NCI-H2081 (cell line): ENCODE measurements around the gene SRGAP2C.
"Not testable (repeated sequence)": the region's sequence is repeated elsewhere in the genome, so short reads cannot be mapped to it uniquely, and the experiment has no call there.

Experiments
- DNase-seq, 2 experiments: peaks; one replicate each; lab custom pipeline; 2025; lab: John Stamatoyannopoulos, UW

Gene SRGAP2C

DNA sequence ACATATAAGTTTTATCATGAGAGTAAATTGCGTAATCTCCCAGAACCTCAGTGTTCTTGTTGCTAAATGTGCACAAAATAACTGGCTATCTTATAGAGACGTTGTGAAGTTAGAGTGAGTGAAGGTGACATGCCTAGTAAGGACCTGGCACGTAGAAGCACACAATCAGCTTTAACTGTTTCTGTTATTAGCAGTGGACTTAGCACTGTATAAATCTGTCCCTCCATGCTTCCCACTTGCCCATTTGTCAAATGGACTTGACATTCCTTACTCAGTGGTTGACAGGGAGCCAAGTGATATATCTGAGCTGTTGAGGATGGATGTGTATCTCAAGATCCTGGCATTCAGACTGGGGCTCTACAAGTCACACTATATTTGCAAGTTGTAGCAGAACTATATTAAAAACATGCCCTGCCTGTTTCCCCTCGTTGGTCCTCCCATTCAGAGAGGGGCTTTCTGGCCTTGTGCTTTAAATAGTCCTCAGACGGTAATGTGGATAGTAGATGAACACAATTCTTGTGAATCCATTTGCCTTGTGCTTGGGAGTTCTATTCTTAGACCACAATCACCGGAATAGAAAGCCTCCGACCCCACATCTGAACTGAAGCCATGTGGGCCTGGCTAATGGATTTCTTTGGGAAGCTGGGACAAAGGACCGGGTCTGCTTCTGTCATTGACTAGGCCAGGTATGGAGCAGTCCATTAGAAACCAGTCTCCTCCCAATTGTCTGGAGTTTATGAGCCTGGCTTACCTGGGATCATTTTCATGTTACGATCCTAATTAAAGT, 43.0 kb downstream of the SRGAP2C start:
- DNase-seq = not testable (repeated sequence)

DNA sequence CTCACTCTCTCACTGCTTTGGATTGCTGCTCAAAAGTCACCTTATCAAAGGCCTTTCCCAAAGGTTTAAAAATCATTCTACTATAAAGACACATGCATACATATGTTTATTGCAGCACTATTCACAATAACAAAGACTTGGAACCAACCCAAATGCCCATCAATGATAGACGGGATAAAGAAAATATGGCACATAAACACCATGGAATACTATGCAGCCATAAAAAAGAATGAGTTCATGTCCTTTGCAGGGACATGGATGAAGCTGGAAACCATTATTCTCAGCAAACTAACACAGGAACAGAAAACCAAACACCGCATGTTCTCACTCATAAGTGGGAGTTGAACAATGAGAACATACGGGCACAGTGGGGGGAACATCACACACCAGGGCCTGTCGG, 45.9 kb downstream of the SRGAP2C start:
- not testable (repeated sequence) for DNase-seq

DNA sequence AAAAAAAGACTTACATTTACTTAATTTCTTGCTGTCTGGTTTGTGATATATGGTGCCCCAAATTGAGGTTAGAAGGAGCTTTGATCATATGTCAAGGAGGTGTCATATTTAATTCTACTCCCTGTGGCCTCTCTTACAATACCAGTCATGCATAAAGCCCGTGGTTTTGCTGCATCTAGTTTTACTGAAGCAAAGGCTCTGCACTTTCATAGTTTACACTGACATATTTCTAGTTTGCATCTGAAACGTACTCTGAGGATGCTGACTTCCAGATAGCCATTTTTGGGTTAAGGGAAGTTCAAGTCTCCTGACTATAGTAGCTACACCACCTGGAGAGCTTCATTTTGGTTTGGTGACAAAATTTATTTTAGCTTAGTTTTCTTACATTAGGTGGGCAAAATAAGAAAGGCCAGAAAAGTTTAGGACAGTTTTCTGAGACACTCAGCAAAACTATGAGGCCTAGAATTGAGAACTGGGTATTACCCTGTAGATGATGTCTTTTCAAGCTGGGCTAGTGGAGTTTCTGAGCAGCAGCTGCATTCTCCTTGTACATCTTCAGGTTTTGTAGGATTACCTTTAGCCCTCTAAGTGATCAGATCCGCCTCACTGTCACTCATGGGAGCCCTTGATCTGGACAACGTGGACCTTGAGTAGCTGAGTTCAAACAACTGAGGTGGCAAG, 47.8 kb downstream of the SRGAP2C start:
- not testable (repeated sequence) for DNase-seq

DNA sequence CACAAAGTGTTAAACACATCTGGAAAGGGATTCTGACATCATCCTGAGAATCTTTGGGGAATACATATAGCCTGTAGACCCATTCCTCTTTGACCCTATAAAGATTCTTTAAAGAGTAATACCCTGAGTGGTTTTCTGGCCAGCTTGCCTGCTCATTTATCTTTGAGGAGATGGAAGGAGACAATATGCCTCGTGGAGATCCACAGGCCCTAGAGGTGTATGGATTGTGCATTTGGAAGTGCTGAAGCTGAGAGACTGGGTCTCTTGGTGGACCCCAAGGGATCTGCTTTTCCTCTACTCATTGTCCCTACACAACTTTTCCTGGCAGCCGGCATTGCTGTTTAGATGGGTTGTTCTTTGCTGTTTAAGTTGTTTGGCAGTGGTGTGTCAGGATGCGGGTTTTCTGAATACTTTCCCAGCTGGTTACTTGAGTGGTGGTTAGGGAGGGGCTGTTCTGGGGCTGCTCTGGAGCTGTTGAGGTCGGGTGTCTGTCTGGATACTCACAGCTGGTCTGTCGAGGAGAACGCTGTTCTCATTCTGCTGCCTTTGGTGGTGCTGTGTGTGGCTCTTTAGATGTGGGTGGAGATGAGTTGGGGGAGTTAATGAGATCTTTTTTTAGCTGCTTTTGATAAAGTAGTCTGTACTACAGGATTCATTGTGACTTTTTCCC, 49.5 kb downstream of the SRGAP2C start:
- DNase-seq = not testable (repeated sequence)

DNA sequence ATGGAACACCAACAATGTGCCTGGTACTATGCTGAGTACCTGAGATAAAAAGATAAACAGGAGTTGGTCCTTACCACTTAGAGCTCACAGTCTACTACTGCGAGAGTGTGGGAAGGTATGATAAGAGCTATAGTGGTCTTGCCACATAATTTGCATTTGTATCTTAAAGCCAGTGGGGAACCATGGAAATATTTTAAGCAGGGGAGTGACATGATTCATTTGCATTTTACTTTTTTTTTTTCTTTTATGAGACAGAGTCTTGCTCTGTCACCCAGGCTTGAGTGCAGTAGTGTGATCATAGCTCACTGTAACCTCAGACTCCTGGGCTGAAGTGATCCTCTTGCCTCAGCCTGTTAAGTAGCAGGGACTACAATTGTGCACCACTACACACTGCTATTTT, 53.6 kb downstream of the SRGAP2C start:
- DNase-seq = not testable (repeated sequence)

DNA sequence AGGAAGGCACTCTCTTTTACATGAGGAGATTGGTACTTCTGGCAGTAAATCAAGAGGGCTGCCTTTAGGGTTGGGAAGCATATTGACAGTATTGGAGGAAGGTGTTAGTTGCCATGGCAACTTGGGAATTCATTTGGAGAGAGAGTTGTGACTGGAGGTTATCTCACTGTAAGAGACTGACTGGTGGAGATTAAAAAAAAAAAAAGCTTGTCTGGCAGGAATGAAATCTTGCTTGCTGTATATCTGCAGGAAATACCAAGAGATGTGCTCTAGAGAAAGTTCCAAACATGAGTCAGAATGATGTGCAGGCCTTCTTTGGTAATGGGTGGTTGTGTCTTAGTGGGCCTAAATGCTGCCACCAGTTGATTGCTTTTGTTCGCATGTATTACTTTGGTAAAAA, 59.1 kb downstream of the SRGAP2C start:
- DNase-seq = not testable (repeated sequence)

DNA sequence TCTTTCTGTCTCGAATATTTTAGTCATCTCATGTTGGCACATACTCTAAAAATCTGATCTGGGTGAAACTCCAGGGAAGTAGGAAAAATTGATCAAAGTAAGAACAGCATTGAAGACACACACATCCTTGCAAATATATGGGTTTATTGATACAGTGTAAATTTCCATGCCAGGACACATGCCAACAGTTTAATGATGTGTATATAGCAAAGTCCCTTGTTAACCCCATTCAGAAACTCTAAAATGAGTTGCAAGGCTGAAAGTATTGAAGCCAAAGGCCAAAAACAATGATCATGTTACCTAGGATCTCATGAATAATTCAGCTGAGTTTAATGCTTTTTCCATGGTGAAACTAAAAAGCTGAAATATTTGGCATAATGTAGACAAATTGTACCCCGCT, 61.6 kb downstream of the SRGAP2C start:
- DNase-seq = not testable (repeated sequence)

DNA sequence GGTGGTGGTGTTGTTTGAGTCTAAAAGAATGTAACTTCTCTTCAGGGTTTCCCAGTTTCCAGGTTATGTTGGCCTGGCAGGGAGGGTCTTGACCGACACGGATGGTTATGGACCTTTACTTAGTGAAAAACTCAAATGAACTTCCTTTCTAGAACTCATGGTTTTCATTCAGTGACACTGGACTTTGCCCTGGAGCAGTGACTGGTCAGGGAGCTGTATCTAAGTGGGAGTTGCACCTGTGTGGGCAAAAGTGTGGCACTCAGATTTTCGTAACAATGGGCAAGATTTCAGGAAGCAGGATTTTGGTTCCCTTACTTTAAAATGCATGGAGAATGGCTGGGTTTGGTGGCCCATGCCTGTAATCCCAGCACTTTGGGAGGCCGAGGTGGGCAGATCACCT, 67.9 kb downstream of the SRGAP2C start:
- not testable (repeated sequence) for DNase-seq

DNA sequence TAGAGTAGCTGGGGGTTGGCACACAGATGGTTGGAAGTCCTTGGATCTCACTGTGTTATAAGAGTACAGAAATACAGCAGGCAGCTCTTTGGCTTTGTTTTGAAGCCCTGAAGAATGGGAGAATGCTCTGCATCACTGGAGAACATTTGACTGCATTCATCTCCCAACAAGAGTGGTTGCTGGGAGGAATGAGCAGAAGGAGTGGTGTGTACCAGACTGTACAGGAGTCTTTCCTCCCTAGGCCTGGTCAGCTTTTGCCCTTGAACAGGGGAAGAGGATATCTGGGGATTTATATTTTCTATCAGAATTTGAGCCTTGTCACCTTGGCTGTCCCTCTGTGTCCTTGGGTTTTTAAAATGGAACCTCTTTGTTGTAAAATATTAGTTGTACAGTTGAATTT, 69.8 kb downstream of the SRGAP2C start:
- not testable (repeated sequence) for DNase-seq

DNA sequence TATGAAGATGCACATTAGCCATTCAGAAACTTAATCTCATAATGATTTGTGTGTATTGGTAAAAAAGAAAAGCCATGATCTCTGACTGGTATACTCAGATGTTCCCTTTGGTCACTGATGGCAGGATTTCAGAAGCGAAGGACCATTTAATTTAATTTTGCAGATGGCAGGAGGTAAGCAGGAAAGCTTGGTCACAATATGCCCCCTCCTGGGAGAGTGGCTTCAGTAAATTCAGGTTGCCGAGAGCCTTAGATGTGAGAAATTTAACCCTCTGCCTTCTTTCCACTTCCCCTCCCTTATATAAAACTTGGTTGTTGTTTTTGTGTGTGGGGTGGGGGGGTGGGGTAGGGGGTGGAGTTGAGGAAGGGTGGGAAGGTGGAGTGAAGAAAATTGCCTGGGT, 72.9 kb downstream of the SRGAP2C start:
- DNase-seq = not testable (repeated sequence)

DNA sequence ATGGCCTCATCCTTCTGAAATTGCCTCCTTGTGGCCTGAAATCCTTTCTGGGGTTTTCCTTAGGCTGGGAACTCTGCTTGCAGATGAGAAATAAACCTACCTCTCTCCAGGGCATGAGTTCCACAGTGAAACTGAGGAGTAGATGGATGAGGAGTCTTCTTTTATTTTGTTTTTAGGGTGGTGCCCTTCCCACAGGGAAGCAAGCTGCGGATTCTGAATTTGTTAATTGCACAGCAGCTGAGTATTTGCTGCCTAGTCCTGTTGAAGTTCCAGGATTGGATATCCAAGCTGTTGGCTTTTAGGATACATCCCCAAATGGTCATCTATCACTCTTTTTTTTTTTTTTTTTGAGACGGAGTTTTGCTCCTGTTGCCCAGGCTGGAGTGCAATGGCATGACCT, 73.4 kb downstream of the SRGAP2C start:
- DNase-seq = not testable (repeated sequence)

DNA sequence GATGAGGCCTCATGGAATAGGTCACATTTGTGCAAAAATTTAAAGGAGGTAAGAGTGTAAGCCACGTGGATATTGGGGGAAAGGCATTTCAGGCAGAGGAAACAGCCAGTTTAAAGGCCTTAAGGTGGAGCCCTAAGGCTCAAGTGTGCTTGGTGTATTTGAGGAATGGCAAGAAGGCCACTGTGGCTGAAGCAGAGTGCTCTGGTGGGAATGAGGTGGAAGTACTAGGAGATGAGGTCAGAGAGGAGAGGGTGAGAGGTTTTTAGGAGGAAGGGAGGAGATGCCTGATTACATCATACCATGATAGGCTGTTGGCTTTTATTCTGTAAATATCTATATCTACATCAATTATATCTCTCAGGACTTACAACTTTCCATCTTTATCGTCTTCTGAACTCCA, 75.4 kb downstream of the SRGAP2C start:
- DNase-seq = not testable (repeated sequence)

DNA sequence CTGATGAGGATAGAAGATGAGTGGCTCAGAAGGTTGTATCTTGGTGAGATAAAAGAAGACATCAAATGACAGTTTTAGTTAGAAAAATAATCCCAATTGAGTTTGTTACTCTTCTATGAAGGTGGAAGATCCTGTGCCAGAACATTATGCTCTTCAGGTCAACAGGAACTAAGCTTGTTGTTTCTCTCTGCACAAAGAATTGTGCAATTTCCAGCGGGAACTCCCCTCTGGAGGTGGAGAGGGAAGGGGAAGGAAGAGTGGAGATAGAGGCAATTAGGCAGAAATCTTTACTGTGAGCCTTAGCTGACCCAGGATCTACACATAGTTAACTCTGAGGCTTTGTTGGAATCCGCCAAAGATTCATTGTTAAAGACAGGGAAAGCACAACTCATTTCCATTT, 77.4 kb downstream of the SRGAP2C start:
- not testable (repeated sequence) for DNase-seq

DNA sequence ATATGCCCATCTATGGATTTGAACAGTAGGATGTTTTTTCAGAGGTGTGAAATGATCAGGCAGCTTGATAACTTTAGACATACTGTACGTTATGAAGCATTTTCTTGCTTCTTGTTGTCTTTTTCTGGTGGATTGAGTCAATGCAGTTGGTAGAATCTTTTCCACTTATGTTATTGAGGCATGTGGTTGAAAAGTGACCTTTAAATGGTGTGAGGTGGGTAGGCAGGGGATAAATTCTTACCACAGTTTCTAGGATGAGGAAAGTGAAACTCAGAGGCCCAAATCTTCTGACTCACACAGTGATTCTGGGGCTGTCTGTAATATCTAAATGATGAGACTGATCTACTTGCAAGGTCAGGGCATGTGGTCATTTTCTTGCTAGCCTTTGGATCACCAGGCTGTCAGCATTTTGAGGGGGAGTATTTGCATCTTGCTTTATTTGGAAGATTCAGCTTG, 79.0 kb downstream of the SRGAP2C start:
- not testable (repeated sequence) for DNase-seq

DNA sequence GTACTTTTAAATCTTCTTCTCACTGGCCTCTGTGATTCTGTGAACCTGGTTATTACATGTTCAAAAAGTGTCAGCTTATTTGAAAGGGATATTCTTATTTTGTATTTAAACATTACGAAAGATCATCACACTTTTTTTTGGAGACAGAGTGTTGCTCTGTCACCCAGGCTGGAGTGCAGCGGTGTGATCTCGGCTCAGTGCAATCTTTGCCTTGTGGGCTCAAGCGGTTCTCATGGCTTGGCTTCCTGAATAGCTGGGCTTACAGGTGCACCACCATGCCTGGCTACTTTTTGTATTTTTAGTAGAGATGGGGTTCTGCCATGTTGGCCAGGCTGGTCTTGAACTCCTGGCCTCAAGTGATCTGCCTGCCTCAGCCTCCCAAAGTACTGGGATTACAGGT, 82.3 kb downstream of the SRGAP2C start:
- not testable (repeated sequence) for DNase-seq

DNA sequence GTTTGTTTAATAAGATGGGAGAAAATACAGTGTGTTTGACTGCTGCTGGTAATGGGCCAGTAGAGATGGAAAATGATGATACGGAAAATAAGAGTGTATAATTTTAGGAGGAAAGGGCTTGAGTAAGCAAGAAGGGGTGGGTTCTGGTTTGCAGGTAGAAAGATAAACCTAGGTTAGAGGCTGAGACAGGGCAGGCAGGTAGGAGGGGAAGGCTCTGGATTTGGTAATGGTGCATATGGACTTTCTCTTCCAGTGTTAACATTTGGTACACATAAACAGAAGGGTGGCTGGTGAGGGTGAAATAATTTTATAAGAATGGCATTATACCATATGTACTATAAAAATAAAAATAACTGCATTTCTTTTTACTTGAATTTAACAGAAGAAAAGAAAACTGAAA, 84.5 kb downstream of the SRGAP2C start:
- not testable (repeated sequence) for DNase-seq

DNA sequence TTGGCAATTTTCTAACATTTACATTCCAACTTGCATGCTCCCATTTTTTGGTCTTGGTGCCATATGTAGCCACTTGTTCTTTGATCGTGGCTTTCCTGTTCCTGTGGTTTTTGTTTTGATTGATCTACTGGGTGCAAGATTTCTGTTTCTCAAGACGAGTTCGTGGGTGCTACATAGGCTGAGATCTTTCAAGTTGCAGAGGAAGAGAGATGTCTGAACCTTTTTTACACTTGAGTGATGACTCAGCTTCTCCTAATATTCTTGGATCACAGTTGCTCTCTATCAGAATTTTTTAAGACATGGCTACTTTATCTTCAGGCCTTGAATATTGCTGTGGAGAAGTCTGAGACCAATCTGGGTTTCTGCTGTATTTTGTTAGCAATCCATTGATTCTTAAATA, 85.2 kb downstream of the SRGAP2C start:
- DNase-seq = not testable (repeated sequence)

DNA sequence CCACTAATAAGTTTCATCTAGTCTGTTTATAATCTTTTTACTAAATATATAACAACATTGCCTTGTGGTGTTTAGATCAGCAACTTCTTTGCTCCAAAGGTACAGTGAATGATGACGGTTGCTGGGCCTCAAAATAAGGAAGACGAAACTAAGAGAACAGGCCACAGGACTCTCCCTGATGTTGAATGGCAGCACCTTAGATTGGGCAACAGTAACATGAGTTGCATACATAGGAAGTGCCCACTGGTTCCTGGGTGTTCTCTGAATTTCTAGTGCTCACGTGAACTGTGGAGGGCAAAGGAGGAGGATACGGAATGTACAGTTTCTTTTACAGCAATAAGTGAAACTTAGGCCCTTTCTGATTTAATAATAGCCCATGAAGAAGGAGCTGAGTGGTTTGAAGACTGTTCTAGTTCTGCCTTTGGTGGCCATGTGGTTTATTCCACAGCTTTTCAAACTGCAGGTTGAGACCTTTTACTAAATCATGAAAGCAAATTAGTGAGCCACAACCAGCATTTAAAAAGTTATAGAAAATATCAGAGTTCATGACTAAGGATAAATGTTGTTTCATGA, 86.5 kb downstream of the SRGAP2C start:
- DNase-seq = not testable (repeated sequence)

DNA sequence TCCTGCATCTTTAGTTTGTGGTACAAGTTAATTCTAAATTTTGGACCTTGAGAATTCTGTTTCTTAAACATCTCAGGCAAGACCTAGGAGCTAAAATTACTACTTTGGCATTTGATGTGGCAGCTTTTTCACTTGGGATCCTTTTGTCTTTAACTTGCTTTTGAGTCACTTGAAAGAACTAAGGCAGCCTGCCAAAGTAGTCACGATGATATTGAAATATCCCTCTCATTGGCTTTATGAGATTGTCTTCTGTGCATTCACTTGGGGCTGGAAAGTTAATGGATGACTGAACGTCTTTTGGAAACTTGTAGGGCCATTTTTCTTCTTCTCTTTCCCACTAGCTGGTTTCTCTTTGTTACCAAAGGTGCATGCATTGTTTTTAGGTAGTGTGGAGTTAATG, 90.7 kb downstream of the SRGAP2C start:
- not testable (repeated sequence) for DNase-seq

DNA sequence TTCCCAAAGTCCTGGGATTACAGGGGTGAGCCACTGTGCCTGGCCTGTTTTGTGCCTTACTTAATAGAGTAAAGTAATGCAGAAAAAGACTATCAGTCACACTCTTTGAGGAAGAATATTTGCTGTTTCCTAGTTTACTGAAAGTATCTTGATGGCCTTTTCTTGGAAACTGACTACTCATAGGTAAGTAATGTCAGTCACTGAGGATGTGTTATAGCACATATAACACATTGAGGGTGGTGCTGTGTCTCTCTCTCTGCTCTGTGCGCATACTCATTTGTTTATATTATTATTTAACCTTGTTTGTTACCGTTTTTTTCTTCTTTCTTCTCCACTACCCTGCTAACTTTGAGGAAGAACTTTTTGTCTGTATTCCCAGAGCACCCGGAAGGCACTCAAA, 93.4 kb downstream of the SRGAP2C start:
- DNase-seq = not testable (repeated sequence)

DNA sequence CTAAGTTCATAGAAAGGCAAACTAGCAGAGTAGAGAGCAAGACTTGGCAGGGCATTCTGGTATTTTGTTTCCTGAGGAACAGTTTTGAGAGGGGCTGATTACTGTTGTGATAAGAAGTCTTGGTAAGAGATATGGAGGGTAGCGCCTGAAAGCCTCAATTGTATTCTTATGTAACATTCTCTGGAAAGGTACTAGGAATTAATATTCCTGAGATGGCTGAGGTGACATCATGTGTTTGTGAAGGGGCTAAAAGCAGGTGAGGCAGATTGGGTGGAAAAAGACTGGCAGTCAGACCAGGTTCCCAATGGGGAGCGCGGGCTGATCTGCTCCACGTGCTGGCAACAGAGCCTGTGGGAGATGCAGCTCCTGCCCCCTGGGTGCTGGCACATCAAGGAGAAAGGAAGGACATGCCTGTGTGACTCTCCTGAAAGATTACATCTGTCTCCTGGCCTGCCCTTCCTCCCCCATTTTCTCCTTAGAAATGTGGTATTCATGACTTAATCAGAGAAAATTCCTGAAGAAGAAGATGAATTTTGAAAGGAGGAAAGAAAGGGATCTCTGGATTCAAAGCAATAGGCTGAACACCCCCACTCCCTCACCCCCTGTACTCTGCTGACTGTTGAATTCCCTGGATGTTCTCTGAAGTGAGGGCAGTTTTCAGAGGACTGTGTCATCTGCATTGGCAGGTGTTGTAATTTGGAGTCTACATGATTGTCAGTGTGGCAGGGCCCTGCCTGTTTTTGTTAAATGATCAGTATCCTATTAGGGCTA, 94.2 kb downstream of the SRGAP2C start:
- not testable (repeated sequence) for DNase-seq

DNA sequence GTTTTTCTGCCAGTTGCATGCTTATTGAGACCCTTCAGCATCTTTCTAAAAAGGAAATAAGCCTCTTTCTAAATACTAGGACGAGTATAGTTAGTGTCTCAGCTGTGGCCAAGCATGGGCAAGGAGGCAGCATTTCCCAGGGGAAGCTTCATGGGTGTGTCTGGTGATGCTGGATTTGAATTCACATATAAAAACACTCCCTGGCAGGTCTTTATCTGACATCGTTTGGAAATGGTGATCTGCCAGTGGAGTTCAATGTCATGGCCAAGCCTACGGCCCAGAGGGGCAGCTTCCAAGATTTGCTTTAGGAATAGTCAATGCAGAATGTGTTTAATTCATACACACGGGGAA, 94.7 kb downstream of the SRGAP2C start:
- not testable (repeated sequence) for DNase-seq
